ENCODE results near the gene TNFRSF14. TPM values are rescaled to one million over a fixed set of nuclear protein-coding genes. Genes with fewer than 3 reads are reported as not detected.

TNFRSF14 gene
- total RNA-seq, 2 donors from 2014 or later, result 141 to 175 TPM

- no peaks in the 10 kb centered on the region for H3K36me3 Mint-ChIP-seq (ENCODE audit: insufficient read depth in 2 of 2)
- H3K4me3 Mint-ChIP-seq, result no peak overlapping the region
- DNase-seq (no peak), ATAC-seq (replicated peaks in 1 of 2) (no peak)
- H3K4me1 Mint-ChIP-seq (ENCODE audit: low read depth), result no peaks in the 10 kb centered on the region
- H3K27me3 Mint-ChIP-seq (ENCODE audit: low read depth), result no peaks in the 10 kb centered on the region
- peaks cover 0 to 4% of the 10 kb centered on the region in 2 donors for H3K9me3 Mint-ChIP-seq
- H3K27ac Mint-ChIP-seq, result no peak overlapping the region
Measured at GRCh38 chr1:2605509-2606395, 49.6 kb downstream of the TNFRSF14 start.

GRCh38 chr1:2606396-2606880 is 50.3 kb downstream of the TNFRSF14 start:
- H3K36me3 Mint-ChIP-seq (ENCODE audit: insufficient read depth in 2 of 2), result no peaks in the 10 kb centered on the region
- ATAC-seq (replicated peaks in 1 of 2) (no peak), DNase-seq (no peak)
- no peak overlapping the region for H3K4me3 Mint-ChIP-seq
- H3K9me3 Mint-ChIP-seq, result peaks cover 0 to 4% of the 10 kb centered on the region in 2 donors
- no peaks in the 10 kb centered on the region for H3K27me3 Mint-ChIP-seq (ENCODE audit: low read depth)
- H3K27ac Mint-ChIP-seq, result no peak overlapping the region
- no peaks in the 10 kb centered on the region for H3K4me1 Mint-ChIP-seq (ENCODE audit: low read depth)

- DNase-seq, result no peak
- H3K9me3 Mint-ChIP-seq, result peaks cover 0 to 4% of the 10 kb centered on the region in 2 donors
Measured at GRCh38 chr1:2606881-2607621, 50.9 kb downstream of the TNFRSF14 start.

GRCh38 chr1:2607641-2608091 is 51.5 kb downstream of the TNFRSF14 start:
- H3K27me3 Mint-ChIP-seq (ENCODE audit: low read depth), result no peaks in the 10 kb centered on the region
- no peak overlapping the region for H3K4me3 Mint-ChIP-seq
- ATAC-seq (replicated peaks in 1 of 2), result no peak
- H3K36me3 Mint-ChIP-seq (ENCODE audit: insufficient read depth in 2 of 2), result no peaks in the 10 kb centered on the region
- H3K4me1 Mint-ChIP-seq (ENCODE audit: low read depth), result no peaks in the 10 kb centered on the region
- no peak overlapping the region for H3K27ac Mint-ChIP-seq
- DNase-seq, result no peak
- peaks cover 0 to 4% of the 10 kb centered on the region in 2 donors for H3K9me3 Mint-ChIP-seq

More at GRCh38 chr1:2606881-2607621, 50.9 kb downstream of the TNFRSF14 start:
- ATAC-seq (replicated peaks in 1 of 2), result no peak
- H3K27ac Mint-ChIP-seq, result no peak overlapping the region
- no peaks in the 10 kb centered on the region for H3K27me3 Mint-ChIP-seq (ENCODE audit: low read depth)
- no peaks in the 10 kb centered on the region for H3K36me3 Mint-ChIP-seq (ENCODE audit: insufficient read depth in 2 of 2)
- H3K4me1 Mint-ChIP-seq (ENCODE audit: low read depth), result no peaks in the 10 kb centered on the region
- no peak overlapping the region for H3K4me3 Mint-ChIP-seq

- no peak overlapping the region for H3K4me3 Mint-ChIP-seq
- no peak overlapping the region for H3K27ac Mint-ChIP-seq
- no peaks in the 10 kb centered on the region for H3K4me1 Mint-ChIP-seq (ENCODE audit: low read depth)
- H3K36me3 Mint-ChIP-seq (ENCODE audit: insufficient read depth in 2 of 2), result peaks cover 4 to 8% of the 10 kb centered on the region in 2 donors
- peaks cover 9 to 10% of the 10 kb centered on the region in 2 donors for H3K9me3 Mint-ChIP-seq
- DNase-seq (no peak), ATAC-seq (replicated peaks in 1 of 2) (no peak)
- no peaks in the 10 kb centered on the region for H3K27me3 Mint-ChIP-seq (ENCODE audit: low read depth)
Measured at GRCh38 chr1:2609319-2610035, 53.3 kb downstream of the TNFRSF14 start.

- H3K9me3 Mint-ChIP-seq, result peaks cover 11 to 13% of the 10 kb centered on the region in 2 donors
- H3K4me1 Mint-ChIP-seq (ENCODE audit: low read depth), result no peaks in the 10 kb centered on the region
- peaks cover 6 to 8% of the 10 kb centered on the region in 2 donors for H3K36me3 Mint-ChIP-seq (ENCODE audit: insufficient read depth in 2 of 2)
- H3K4me3 Mint-ChIP-seq, result no peak overlapping the region
- no peak overlapping the region for H3K27ac Mint-ChIP-seq
- no peaks in the 10 kb centered on the region for H3K27me3 Mint-ChIP-seq (ENCODE audit: low read depth)
- no peak for ATAC-seq (replicated peaks in 1 of 2)
- no peak for DNase-seq
Measured at GRCh38 chr1:2610036-2610959, 54.1 kb downstream of the TNFRSF14 start.

GRCh38 chr1:2611031-2611501 is 54.9 kb downstream of the TNFRSF14 start:
- Mint-ChIP-seq H3K4me3 (no peak overlapping the region), H3K27me3 (ENCODE audit: low read depth) (no peaks in the 10 kb centered on the region), H3K9me3 (peaks cover 12 to 14% of the 10 kb centered on the region in 2 donors), H3K36me3 (ENCODE audit: insufficient read depth in 2 of 2) (peaks cover 6 to 8% of the 10 kb centered on the region in 2 donors), H3K27ac (no peak overlapping the region), H3K4me1 (ENCODE audit: low read depth) (no peaks in the 10 kb centered on the region)
- ATAC-seq (replicated peaks in 1 of 2) (peak in 1 of 2 donors; percentile 36), DNase-seq (peak in 1 of 2 donors; percentile 26)

- DNase-seq (no peak), ATAC-seq (replicated peaks in 1 of 2) (no peak)
- Mint-ChIP-seq H3K4me1 (ENCODE audit: low read depth) (no peaks in the 10 kb centered on the region), H3K4me3 (no peak overlapping the region), H3K27ac (no peak overlapping the region), H3K36me3 (ENCODE audit: insufficient read depth in 2 of 2) (peaks cover 7 to 12% of the 10 kb centered on the region in 2 donors), H3K9me3 (peaks cover 14 to 17% of the 10 kb centered on the region in 2 donors), H3K27me3 (ENCODE audit: low read depth) (no peaks in the 10 kb centered on the region)
Measured at GRCh38 chr1:2611621-2612437, 55.7 kb downstream of the TNFRSF14 start.

GRCh38 chr1:2612591-2613365 is 56.6 kb downstream of the TNFRSF14 start:
- peaks cover 14 to 17% of the 10 kb centered on the region in 2 donors for H3K9me3 Mint-ChIP-seq
- no peaks in the 10 kb centered on the region for H3K4me1 Mint-ChIP-seq (ENCODE audit: low read depth)
- DNase-seq (no peak), ATAC-seq (replicated peaks in 1 of 2) (no peak)
- H3K27me3 Mint-ChIP-seq (ENCODE audit: low read depth), result no peaks in the 10 kb centered on the region
- H3K4me3 Mint-ChIP-seq, result no peak overlapping the region
- H3K27ac Mint-ChIP-seq, result no peak overlapping the region
- H3K36me3 Mint-ChIP-seq (ENCODE audit: insufficient read depth in 2 of 2), result peaks cover 7 to 12% of the 10 kb centered on the region in 2 donors
